NK-92 treated with Interleukin-12 subunit alpha and Interleukin-12 subunit beta, amount 100 ng/mL, for 24 hours (cell line): ENCODE measurements around the gene TBK1.

Experiments
- DNase-seq: peaks from one replicate; lab custom pipeline; 2025; lab: John Stamatoyannopoulos, UW

Gene TBK1

GRCh38 chr12:64451687-64452558 is at the start of gene TBK1:
TBK1 (plus strand) TSS chr12:64452120; CDS start chr12:64455871, 3,751 bp downstream.
- peak; percentile 73 for DNase-seq

GRCh38 chr12:64402181-64402580 is 49.7 kb upstream of the TBK1 start:
- no peak for DNase-seq

GRCh38 chr12:64403707-64404469 is 48.0 kb upstream of the TBK1 start, which contains the start of gene XPOT:
XPOT (plus strand) TSS chr12:64404392; CDS start chr12:64410036, 5,644 bp downstream.
- DNase-seq: peak; percentile 81

GRCh38 chr12:64404470-64405256 is 47.3 kb upstream of the TBK1 start:
- DNase-seq: peak; percentile 78

- no peak for DNase-seq
These were observed 44.3 kb upstream of the TBK1 start for GRCh38 chr12:64407342-64408223.

- no peak for DNase-seq
These were observed 40.5 kb upstream of the TBK1 start for GRCh38 chr12:64411427-64411826.

- DNase-seq: no peak
These were observed 39.5 kb upstream of the TBK1 start for GRCh38 chr12:64412459-64412858.

GRCh38 chr12:64413884-64414283 is 38.0 kb upstream of the TBK1 start:
- no peak for DNase-seq

GRCh38 chr12:64418209-64418608 is 33.7 kb upstream of the TBK1 start:
- no peak for DNase-seq

GRCh38 chr12:64419696-64420095 is 32.2 kb upstream of the TBK1 start:
- DNase-seq: no peak

GRCh38 chr12:64427988-64428387 is 23.9 kb upstream of the TBK1 start:
- no peak for DNase-seq

GRCh38 chr12:64428956-64429355 is 23.0 kb upstream of the TBK1 start:
- no peak for DNase-seq

- DNase-seq: no peak
These were observed 21.0 kb upstream of the TBK1 start for GRCh38 chr12:64430886-64431285.

GRCh38 chr12:64431791-64432190 is 20.1 kb upstream of the TBK1 start:
- DNase-seq: no peak

GRCh38 chr12:64433915-64434314 is 18.0 kb upstream of the TBK1 start:
- no peak for DNase-seq

GRCh38 chr12:64440100-64440499 is 11.8 kb upstream of the TBK1 start:
- no peak for DNase-seq

GRCh38 chr12:64445490-64445889 is 6.4 kb upstream of the TBK1 start:
- no peak for DNase-seq

- no peak for DNase-seq
These were observed 5.6 kb upstream of the TBK1 start for GRCh38 chr12:64446295-64446694.

- DNase-seq: no peak
These were observed 1.8 kb upstream of the TBK1 start for GRCh38 chr12:64450057-64450640.

GRCh38 chr12:64450711-64451486 is 1.0 kb upstream of the TBK1 start:
- DNase-seq: no peak
